H1 (cell line): ENCODE measurements around the gene TSPOAP1. TPM values are rescaled to one million over a fixed set of nuclear protein-coding genes. Genes with fewer than 3 reads are reported as not detected.

Source experiments
- CTCF ChIA-PET: fragments of 300-600 bp; sonication (Branson Sonifier 250); formaldehyde crosslinking; loops from one replicate; lab custom pipeline; 2021; ENCODE audit not compliant: partially characterized antibody; lab: Charles Lee
- POLR2A ChIA-PET: fragments of 300-600 bp; sonication (Branson Sonifier 250); formaldehyde crosslinking; loops from one replicate; lab custom pipeline; 2021; ENCODE audit warnings: inconsistent platforms; ENCODE audit not compliant: partially characterized antibody; lab: Charles Lee
- DNase-seq, 2 experiments: peaks; one replicate each; pipeline versions ENCODE4 v3.0.0 to v3.0.0-alpha.2; 2010 to 2022; ENCODE audit warnings: low spot score in 2 of 2, low read depth in 1 of 2, mixed read lengths in 1 of 2
- FAIRE-seq: peaks from 2 replicates; lab custom pipeline; 2011; peaks lifted over from hg19 to GRCh38; lab: Jason Lieb, UNC
- H2AFZ ChIP-seq: 2 replicates; pipeline ENCODE4 v1.8.1; 2012; ENCODE audit warnings: low read length, inconsistent platforms
- H2AK5ac ChIP-seq: 2 replicates; pipeline ENCODE4 v1.6.1; 2013; ENCODE audit warnings: low read depth, low read length
- H2BK120ac ChIP-seq: replicated peaks from 2 replicates; pipeline ENCODE3; 2013; ENCODE audit warnings: low read depth, low read length, inconsistent platforms
- H2BK12ac ChIP-seq: 2 replicates; pipeline ENCODE4 v1.6.1; 2013; ENCODE audit warnings: low read depth, low read length
- H2BK15ac ChIP-seq: 2 replicates; pipeline ENCODE4 v1.6.1; 2013; ENCODE audit warnings: low read length
- H2BK20ac ChIP-seq: 2 replicates; pipeline ENCODE4 v1.6.1; 2013; ENCODE audit warnings: low read length
- H2BK5ac ChIP-seq: 2 replicates; pipeline ENCODE4 v1.6.1; 2013; ENCODE audit warnings: low read depth, low read length
- H3K14ac ChIP-seq: 2 replicates; pipeline ENCODE4 v1.6.1; 2013; ENCODE audit warnings: inconsistent platforms; ENCODE audit not compliant: insufficient read length
- H3K18ac ChIP-seq: 2 replicates; pipeline ENCODE4 v1.6.1; 2013; ENCODE audit warnings: low read length; ENCODE audit errors: extremely low read depth
- H3K23ac ChIP-seq: 2 replicates; pipeline ENCODE4 v1.6.1; 2013; ENCODE audit warnings: inconsistent platforms; ENCODE audit not compliant: insufficient read length
- H3K23me2 ChIP-seq: 2 replicates; pipeline ENCODE4 v1.6.1; 2013; ENCODE audit warnings: low read depth, low read length
- H3K27ac ChIP-seq: 2 replicates; pipeline ENCODE4 v1.6.1; 2011; ENCODE audit warnings: low read depth, low read length, inconsistent platforms
- H3K27me3 ChIP-seq, 4 experiments: replicated peaks in 1 of 4; 1 replicate in 1 of 4; 2 replicates in 3 of 4; pipeline versions ENCODE4 v1.6.1 to v1.8.1; 2011 to 2013; ENCODE audit warnings: low read length in 3 of 4, mild to moderate bottlenecking in 3 of 4, inconsistent platforms in 2 of 4, mixed read lengths in 2 of 4, moderate library complexity in 1 of 4; ENCODE audit not compliant: control insufficient read depth in 3 of 4, insufficient read depth in 3 of 4; ENCODE audit errors: extremely low read depth in 1 of 4
- H3K36me3 ChIP-seq, 4 experiments: 2 replicates each; pipeline versions ENCODE4 v1.6.1 to v1.8.1; 2011 to 2013; ENCODE audit warnings: mild to moderate bottlenecking in 4 of 4, low read length in 3 of 4, moderate library complexity in 2 of 4, control low read depth in 1 of 4, inconsistent platforms in 1 of 4; ENCODE audit not compliant: insufficient read depth in 4 of 4, control insufficient read depth in 2 of 4
- H3K4ac ChIP-seq: replicated peaks from 2 replicates; pipeline ENCODE3; 2013; ENCODE audit warnings: low read length, low read depth, mixed read lengths, inconsistent platforms; ENCODE audit not compliant: insufficient read length
- H3K4me1 ChIP-seq, 4 experiments: replicated peaks in 1 of 4; 1 replicate in 1 of 4; 2 replicates in 3 of 4; pipeline versions ENCODE4 v1.6.1 to v1.8.1; 2011 to 2013; ENCODE audit warnings: low read length in 3 of 4, inconsistent platforms in 2 of 4, mixed read lengths in 1 of 4; ENCODE audit not compliant: insufficient read depth in 4 of 4, control insufficient read depth in 3 of 4
- H3K4me2 ChIP-seq, 2 experiments: 2 replicates each; pipeline versions ENCODE4 v1.6.1 to v1.8.1; 2011 to 2013; ENCODE audit warnings: low read depth in 2 of 2, low read length in 2 of 2, control low read depth in 1 of 2, inconsistent platforms in 1 of 2, mild to moderate bottlenecking in 1 of 2; ENCODE audit not compliant: insufficient read depth in 1 of 2
- H3K4me3 ChIP-seq, 4 experiments: fragments of 200-600, 300-600 bp in 1 of 4; sonication (generic), shearing (Covaris generic), sonication (Bioruptor Twin) in 1 of 4; 2 replicates each; pipeline versions ENCODE4 v1.5.1 to v1.8.1; 2011 to 2016; ENCODE audit warnings: low read length in 4 of 4, low read depth in 3 of 4, control low read depth in 2 of 4, inconsistent platforms in 2 of 4, mild to moderate bottlenecking in 2 of 4, mixed read lengths in 1 of 4, moderate library complexity in 1 of 4; ENCODE audit not compliant: insufficient read depth in 2 of 4; ENCODE audit errors: extremely low read depth in 1 of 4
- H3K56ac ChIP-seq: replicated peaks from 2 replicates; pipeline ENCODE3; 2013; ENCODE audit warnings: low read depth, mild to moderate bottlenecking, mixed read lengths, low read length, inconsistent platforms; ENCODE audit not compliant: insufficient read length
- H3K79me1 ChIP-seq: 2 replicates; pipeline ENCODE4 v1.6.1; 2013; ENCODE audit warnings: low read depth, low read length, control low read depth
- H3K79me2 ChIP-seq, 2 experiments: 2 replicates each; pipeline versions ENCODE4 v1.6.1 to v1.8.1; 2012 to 2013; ENCODE audit warnings: low read length in 2 of 2, mild to moderate bottlenecking in 2 of 2, inconsistent platforms in 1 of 2; ENCODE audit not compliant: insufficient read depth in 2 of 2, control insufficient read depth in 1 of 2
- H3K9ac ChIP-seq, 4 experiments: replicated peaks in 1 of 4; 1 replicate in 1 of 4; 2 replicates in 3 of 4; pipeline versions ENCODE4 v1.6.1 to v1.8.1; 2011 to 2013; ENCODE audit warnings: low read depth in 3 of 4, low read length in 3 of 4, control low read depth in 2 of 4, mild to moderate bottlenecking in 2 of 4, moderate library complexity in 2 of 4, inconsistent platforms in 1 of 4; ENCODE audit errors: extremely low read depth in 1 of 4
- H3K9me3 ChIP-seq, 2 experiments: 2 replicates each; pipeline versions ENCODE4 v1.6.1 to v1.8.1; 2012 to 2013; ENCODE audit warnings: mild to moderate bottlenecking in 2 of 2, moderate library complexity in 2 of 2, control low read depth in 1 of 2, inconsistent platforms in 1 of 2, low read depth in 1 of 2, low read length in 1 of 2, mixed read lengths in 1 of 2; ENCODE audit not compliant: insufficient read depth in 2 of 2
- H4K20me1 ChIP-seq, 2 experiments: replicated peaks in 1 of 2; 2 replicates each; pipeline versions ENCODE3 to v1.8.1; 2011 to 2013; ENCODE audit warnings: inconsistent platforms in 2 of 2, low read length in 2 of 2, mild to moderate bottlenecking in 1 of 2; ENCODE audit not compliant: insufficient read depth in 2 of 2, control insufficient read depth in 1 of 2
- H4K5ac ChIP-seq: 2 replicates; pipeline ENCODE4 v1.6.1; 2013; ENCODE audit warnings: low read length, low read depth, mixed read lengths, inconsistent platforms; ENCODE audit not compliant: insufficient read length
- H4K8ac ChIP-seq: 2 replicates; pipeline ENCODE4 v1.8.0; 2013; ENCODE audit warnings: mild to moderate bottlenecking, moderate library complexity, low read length, inconsistent platforms; ENCODE audit not compliant: insufficient read depth; ENCODE audit errors: extremely low read depth
- H4K91ac ChIP-seq: replicated peaks from 2 replicates; pipeline ENCODE3; 2013; ENCODE audit warnings: low read length, mixed read lengths, inconsistent platforms; ENCODE audit not compliant: insufficient read length
- ATF2 ChIP-seq: IDR thresholded peaks from 2 replicates; pipeline ENCODE4 v1.6.1; 2012; ENCODE audit warnings: low read length, inconsistent platforms
- BCL11A ChIP-seq, 2 experiments: IDR thresholded peaks; one replicate each; pipeline ENCODE4 v1.6.1; 2011; ENCODE audit warnings: low read depth in 2 of 2, low read length in 2 of 2, mild to moderate bottlenecking in 2 of 2
- CEBPB ChIP-seq: IDR thresholded peaks from 2 replicates; pipeline ENCODE4 v1.6.1; 2012; ENCODE audit warnings: low read depth, low read length
- CHD1 ChIP-seq: IDR thresholded peaks from 2 replicates; pipeline ENCODE4 v1.6.1; 2012; ENCODE audit warnings: low read depth, low read length, improper control_type of control experiment
- CTBP2 ChIP-seq: IDR thresholded peaks from 2 replicates; pipeline ENCODE4 v1.7.0; 2011; ENCODE audit warnings: borderline replicate concordance, mild to moderate bottlenecking, moderate library complexity, mixed read lengths, low read length; ENCODE audit not compliant: insufficient read depth, insufficient read length
- RNF2 ChIP-seq: fragments of 200-900, 300-1000 bp; sonication (generic); IDR thresholded peaks from 2 replicates; pipeline ENCODE4 v1.7.1; 2016; ENCODE audit warnings: borderline replicate concordance, low read depth, mild to moderate bottlenecking, antibody characterized with exemption, low read length; ENCODE audit not compliant: poor library complexity, severe bottlenecking; ENCODE audit errors: missing control alignments
- SIN3A ChIP-seq, 2 experiments: IDR thresholded peaks in 1 of 2; conservative IDR thresholded peaks in 1 of 2; 2 replicates each; pipeline ENCODE4 v1.6.1; 2011 to 2012; ENCODE audit warnings: low read length in 2 of 2, improper control_type of control experiment in 1 of 2, low read depth in 1 of 2, mild to moderate bottlenecking in 1 of 2
- SIX5 ChIP-seq: IDR thresholded peaks from 2 replicates; pipeline ENCODE4 v1.6.1; 2011; ENCODE audit warnings: mild to moderate bottlenecking, low read depth, low read length
- WGBS, 2 experiments: shearing (Covaris generic) in 1 of 2; methylation state at CpG; one replicate each; pipeline versions ENCODE4 v1.1.6 to v1.1.7; 2013 to 2015; ENCODE audit warnings: low lambda C conversion rate in 2 of 2, mixed read lengths in 2 of 2, inconsistent platforms in 1 of 2, low coverage in 1 of 2, missing lambda C conversion rate in 1 of 2; ENCODE audit not compliant: insufficient replicate concordance in 2 of 2, insufficient coverage in 1 of 2, insufficient read length in 1 of 2; ENCODE audit errors: extremely low coverage in 1 of 2, missing lambda C conversion rate in 1 of 2; 5-methylcytosine and 5-hydroxymethylcytosine counted together
- polyA plus RNA-seq, 7 experiments: library from polyadenylated mRNA; depleted of rRNA in 3 of 7; stranded (reverse) in 5 of 7; unstranded in 2 of 7; fragments of >200 nt in 5 of 7; fragments of 200-250 nt in 2 of 7; gene quantifications; 1 replicate in 5 of 7; 2 replicates in 1 of 7; 4 replicates in 1 of 7; pipeline versions ENCODE4 v1.2.1 to v1.2.3, GENCODE V29; 2011 to 2013; ENCODE audit warnings: missing spikeins in 2 of 7, mixed read lengths in 2 of 7
- total RNA-seq: library from RNA; stranded (reverse); fragmentation: NEBNext Ultra II Directional; extraction: Animal tissue kit (Norgen Biotek cat#: 25700); gene quantifications from 2 replicates; pipeline ENCODE4 v1.2.1, GENCODE V29; 2021

Gene TSPOAP1
- total and polyA plus RNA-seq, 2 of the 8 experiments (the other 6 are each of a cell fraction or from before 2014, with no cell fraction given) = 7.6 to 9.2 TPM

- H2AFZ ChIP-seq = peak overlapping the region; percentile 5; the same call in 1 of the 2 replicates
- H4K20me1 ChIP-seq = no peaks in the 10 kb centered on the region
- no peak for FAIRE-seq
- H3K79me2 ChIP-seq = no peaks in the 10 kb centered on the region
- no peaks in the 10 kb centered on the region for H3K36me3 ChIP-seq
- H2BK5ac ChIP-seq = peak overlapping the region; percentile 48; the same call in 1 of the 2 replicates
- no peaks in the 10 kb centered on the region for H3K79me1 ChIP-seq
- 70% methylated on average over 12 of the region's 12 CpGs; no CpG with 5 or more reads in 1 of the 2 experiments for WGBS, 2 experiments
- POLR2A ChIA-PET = interaction anchor here (0.9 to 2.5 kb wide), 10 partner anchors 10 to 348 kb away, joined by 3 to 9 read pairs (median 4); partner anchors contain the start of genes MTMR4 and RNF43
- peak overlapping the region; percentile 75; the same call in 1 of the 2 replicates for H2BK12ac ChIP-seq
- H3K23ac ChIP-seq = no peak overlapping the region
- H3K18ac ChIP-seq = peak overlapping the region; percentile 9
- H3K4me2 ChIP-seq = peak overlapping the region; percentile 9; a peak in 1 of 4 replicates
- H2BK20ac ChIP-seq = peak overlapping the region; percentile 23; the same call in 1 of the 2 replicates
- no peak for DNase-seq
- TF ChIP-seq RNF2 (no peak), SIX5 (no peak), ATF2 (no peak), BCL11A (IDR thresholded peaks at IDR 0.05; ENCODE audit: low read depth in 2 of 2, low read length in 2 of 2) (no peak), CHD1 (no peak), CEBPB (no peak), CTBP2 (no peak), SIN3A (conservative IDR thresholded peaks at IDR 0.05 in 1 of 2, IDR thresholded peaks at IDR 0.05 in 1 of 2; ENCODE audit: low read depth in 1 of 2, low read length in 2 of 2) (no peak)
- H3K4me1 ChIP-seq = peaks cover 0 to 8% (median 4%) of the 10 kb centered on the region in 4 experiments; a peak in 5 of 7 replicates
- CTCF ChIA-PET = interaction anchor here (0.9 to 2.3 kb wide), 13 partner anchors 10 to 152 kb away, joined by 3 to 14 read pairs (median 4); partner anchors contain the start of gene RNF43
- H4K5ac ChIP-seq = no peak overlapping the region
- H2BK120ac ChIP-seq = no peak overlapping the region
- no peak overlapping the region for H3K27ac ChIP-seq
- no peaks in the 10 kb centered on the region for H3K23me2 ChIP-seq
- no peak overlapping the region for H3K14ac ChIP-seq
- no peaks in the 10 kb centered on the region for H3K9me3 ChIP-seq
- peak overlapping the region; percentile 23 for H4K91ac ChIP-seq
- H3K4me3 ChIP-seq = no peak overlapping the region
- H4K8ac ChIP-seq = no peak overlapping the region
- H3K56ac ChIP-seq = no peak overlapping the region
- H3K4ac ChIP-seq = no peak overlapping the region
- no peak overlapping the region for H2AK5ac ChIP-seq
- no peak overlapping the region; the same call in 1 of the 2 replicates for H2BK15ac ChIP-seq
- peaks cover 0 to 4% (median 0%) of the 10 kb centered on the region in 4 experiments; a peak in 2 of 7 replicates for H3K27me3 ChIP-seq
- no peak overlapping the region for H3K9ac ChIP-seq
Measured at GRCh38 chr17:58283674-58284612, 44.7 kb downstream of the TSPOAP1 start.
